Mucosa of stomach (tissue), 1 donor: ENCODE results near the gene PGAM4.
"Not testable (repeated sequence)": the region's sequence is repeated elsewhere in the genome, so short reads cannot be mapped to it uniquely, and the experiment has no call there.

Experiments used
- H3K27me3 ChIP-seq: one replicate; pipeline ENCODE4 v1.7.0; 2013; ENCODE audit warnings: mild to moderate bottlenecking, low read length; ENCODE audit not compliant: control insufficient read depth, insufficient read depth
- H3K36me3 ChIP-seq: one replicate; pipeline ENCODE4 v1.7.0; 2013; ENCODE audit warnings: low read length; ENCODE audit not compliant: control insufficient read depth, insufficient read depth
- H3K4me1 ChIP-seq: one replicate; pipeline ENCODE4 v1.7.0; 2013; ENCODE audit warnings: mild to moderate bottlenecking, low read length; ENCODE audit not compliant: control insufficient read depth, insufficient read depth
- H3K4me3 ChIP-seq: one replicate; pipeline ENCODE4 v1.7.0; 2013; ENCODE audit warnings: low read length
- H3K9ac ChIP-seq: one replicate; pipeline ENCODE4 v1.7.0; 2013; ENCODE audit warnings: mild to moderate bottlenecking, low read length, moderate library complexity
- H3K9me3 ChIP-seq: one replicate; pipeline ENCODE4 v1.7.0; 2013; ENCODE audit warnings: mild to moderate bottlenecking, low read length, moderate library complexity; ENCODE audit not compliant: control insufficient read depth
- donor health status: Pancreatic carcinoma.

PGAM4 gene

DNA sequence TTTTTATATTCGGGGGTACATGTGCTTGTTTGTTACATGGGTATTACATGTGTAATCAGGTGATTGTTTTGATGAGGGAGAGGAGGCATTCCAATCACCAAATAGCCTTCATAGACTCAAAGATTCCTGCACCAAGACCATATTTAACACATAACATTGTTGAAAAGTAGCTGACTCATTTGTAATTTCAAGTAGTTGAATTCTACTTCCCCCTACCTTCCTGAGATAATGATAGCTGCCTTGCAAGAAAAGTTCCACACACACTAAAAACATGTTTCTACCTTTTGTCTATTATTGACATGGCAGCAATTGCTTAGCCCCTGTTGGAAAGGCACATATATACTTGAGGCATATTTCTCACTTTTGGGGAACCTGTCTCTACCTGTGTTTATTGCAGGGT, 16.1 kb downstream of the PGAM4 start:
- no peaks in the 10 kb centered on the region for H3K27me3 ChIP-seq
- no peak overlapping the region for H3K9ac ChIP-seq
- no peaks in the 10 kb centered on the region for H3K9me3 ChIP-seq
- no peaks in the 10 kb centered on the region for H3K36me3 ChIP-seq
- no peak overlapping the region for H3K4me3 ChIP-seq
- no peaks in the 10 kb centered on the region for H3K4me1 ChIP-seq

DNA sequence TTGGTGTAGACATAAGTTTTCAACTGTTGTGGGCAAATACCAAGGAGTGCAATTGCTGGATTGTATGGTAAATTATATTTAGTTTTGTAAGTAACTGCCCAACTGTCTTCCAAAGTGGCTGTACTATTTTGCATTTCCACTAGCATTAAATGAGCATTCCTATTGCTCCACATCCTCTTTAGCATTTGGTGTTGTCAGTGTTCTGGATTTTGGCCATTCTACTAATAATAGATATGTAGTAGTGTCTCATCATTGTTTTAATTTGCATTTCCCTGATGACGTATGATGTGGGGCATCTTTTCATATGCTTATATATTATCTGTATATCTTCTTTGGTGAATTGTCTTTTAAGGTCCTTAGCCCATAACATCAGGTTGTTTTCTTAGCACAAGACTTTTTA, 17.3 kb downstream of the PGAM4 start:
- no peaks in the 10 kb centered on the region for H3K27me3 ChIP-seq
- no peak overlapping the region for H3K4me3 ChIP-seq
- no peak overlapping the region for H3K9ac ChIP-seq
- no peaks in the 10 kb centered on the region for H3K4me1 ChIP-seq
- H3K9me3 ChIP-seq, result no peaks in the 10 kb centered on the region
- H3K36me3 ChIP-seq, result no peaks in the 10 kb centered on the region

DNA sequence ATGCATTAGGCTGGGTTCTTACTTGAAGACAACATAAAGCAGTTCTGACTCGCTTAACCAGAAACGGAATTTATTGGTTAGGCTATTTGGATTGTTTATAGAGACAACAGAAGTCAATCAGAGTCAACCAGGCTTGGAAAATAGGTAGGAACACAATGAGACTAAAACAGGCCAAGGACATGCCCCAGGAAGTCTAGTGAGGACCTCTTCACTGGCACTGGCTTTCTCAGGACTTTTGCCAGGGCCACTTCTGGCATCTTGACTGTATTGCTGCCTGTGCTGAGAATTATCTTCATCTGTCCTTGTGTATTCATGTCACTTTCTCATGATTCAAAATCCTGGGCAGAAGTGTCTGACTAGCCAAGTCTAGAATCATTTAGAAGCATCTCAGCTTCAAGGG, 19.6 kb downstream of the PGAM4 start:
- H3K4me1 ChIP-seq, result no peaks in the 10 kb centered on the region

DNA sequence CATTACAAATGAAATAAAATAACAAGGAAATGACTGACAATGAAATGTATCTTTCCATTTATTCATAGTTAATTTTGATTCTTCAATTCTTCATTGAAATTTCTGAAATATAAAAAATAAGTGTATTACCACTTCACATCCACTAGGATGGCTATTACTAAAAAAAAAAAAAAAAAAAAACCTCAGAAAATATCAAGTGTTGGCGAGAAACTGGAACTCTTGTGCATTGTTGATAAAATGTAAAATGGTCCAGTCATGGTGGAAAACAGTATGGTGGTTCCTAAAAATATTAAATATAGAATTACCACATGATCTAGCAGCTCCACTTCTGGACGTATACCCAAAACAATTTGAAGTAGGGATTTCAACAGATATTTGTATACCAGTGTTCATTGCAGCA, 22.9 kb downstream of the PGAM4 start:
- Histone ChIP-seq H3K4me3 (no peak overlapping the region), H3K9me3 (no peaks in the 10 kb centered on the region), H3K9ac (no peak overlapping the region), H3K27me3 (no peaks in the 10 kb centered on the region), H3K4me1 (no peaks in the 10 kb centered on the region), H3K36me3 (no peaks in the 10 kb centered on the region)

More for the DNA sequence above, 19.6 kb downstream of the PGAM4 start:
- Histone ChIP-seq H3K9ac (no peak overlapping the region), H3K9me3 (no peaks in the 10 kb centered on the region), H3K27me3 (no peaks in the 10 kb centered on the region), H3K4me3 (no peak overlapping the region), H3K36me3 (no peaks in the 10 kb centered on the region)

DNA sequence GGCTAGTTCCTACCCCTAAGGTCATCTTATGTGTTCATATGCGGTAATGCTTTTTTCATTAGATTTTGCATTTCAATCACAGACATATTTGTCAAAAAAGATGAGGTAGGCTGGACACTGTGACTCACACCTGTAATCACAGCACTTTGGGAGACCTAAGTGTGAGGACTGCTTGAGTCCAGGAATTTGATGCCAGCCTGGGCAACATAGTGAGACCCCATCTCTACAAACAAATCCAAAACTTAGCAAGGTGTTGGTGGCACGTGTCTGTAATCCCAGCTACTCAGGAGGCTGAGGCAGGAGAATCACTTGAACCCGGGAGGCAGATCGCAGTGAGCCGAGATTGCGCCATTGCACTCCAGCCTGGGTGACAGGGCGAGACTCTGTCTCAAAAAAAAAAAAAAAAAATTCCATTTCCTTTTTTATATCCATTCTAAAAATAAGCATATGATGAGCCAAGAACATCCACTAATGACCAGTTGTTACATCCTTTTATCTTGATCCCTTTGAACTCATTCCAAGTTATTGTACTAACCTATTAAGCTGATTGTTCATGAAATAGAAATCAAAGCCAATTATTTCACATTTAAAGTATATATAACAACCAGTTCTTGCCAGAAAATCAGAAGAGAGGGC, 23.4 kb downstream of the PGAM4 start:
- no peaks in the 10 kb centered on the region for H3K27me3 ChIP-seq
- H3K4me1 ChIP-seq, result no peaks in the 10 kb centered on the region
- no peak overlapping the region for H3K4me3 ChIP-seq
- no peak overlapping the region for H3K9ac ChIP-seq
- no peaks in the 10 kb centered on the region for H3K36me3 ChIP-seq
- no peaks in the 10 kb centered on the region for H3K9me3 ChIP-seq

DNA sequence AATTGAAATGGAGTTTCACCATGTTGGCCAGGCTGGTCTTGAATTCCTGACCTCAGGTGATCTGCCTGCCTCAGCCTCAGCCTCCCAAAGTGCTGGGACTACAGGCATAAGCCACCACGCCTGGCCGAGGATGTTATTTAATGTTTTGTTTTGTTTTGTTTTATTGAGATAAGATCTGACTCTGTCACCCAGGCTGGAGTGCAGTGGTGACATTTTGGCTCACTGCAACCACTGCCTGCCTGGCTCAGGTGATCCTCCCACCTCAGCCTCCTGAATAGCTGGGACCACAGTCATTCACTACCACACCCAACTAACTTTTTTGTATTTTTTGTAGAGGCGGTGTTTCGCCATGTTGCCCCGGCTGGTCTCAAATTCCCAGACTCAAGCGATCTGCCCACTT, 24.4 kb downstream of the PGAM4 start:
- H3K4me3 ChIP-seq, H3K4me1 ChIP-seq, H3K9ac ChIP-seq, H3K27me3 ChIP-seq, H3K9me3 ChIP-seq, H3K36me3 ChIP-seq: not testable (repeated sequence)

DNA sequence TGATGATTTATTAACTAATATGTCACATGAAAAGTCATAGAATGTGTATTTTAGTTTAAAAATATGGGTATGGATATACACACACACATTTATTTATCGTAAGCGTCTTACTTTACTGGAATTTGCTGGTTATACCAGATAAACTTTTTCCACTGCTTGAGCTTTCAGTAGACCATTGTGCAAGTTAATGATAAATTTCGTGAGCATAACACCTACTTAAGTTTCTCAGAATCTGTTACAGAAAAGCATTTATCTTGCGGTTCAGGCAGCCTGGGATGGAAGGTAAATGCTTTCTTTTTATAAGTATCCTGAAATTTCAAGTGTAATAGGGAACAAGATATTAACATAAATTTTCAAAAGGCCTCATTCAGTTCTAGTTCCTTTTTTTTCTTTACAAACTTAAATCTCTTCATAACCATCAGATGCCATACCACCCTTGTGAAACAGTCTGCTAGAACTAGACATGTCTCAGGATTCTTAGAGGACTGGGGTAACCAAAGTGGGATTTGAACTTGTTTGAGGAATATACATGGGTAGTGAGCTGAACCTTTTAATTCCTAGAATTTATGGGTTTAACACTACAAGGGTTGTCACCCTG, 31.3 kb downstream of the PGAM4 start:
- no peak overlapping the region for H3K4me3 ChIP-seq
- H3K9me3 ChIP-seq, result no peaks in the 10 kb centered on the region
- no peaks in the 10 kb centered on the region for H3K27me3 ChIP-seq
- peaks cover 11% of the 10 kb centered on the region for H3K4me1 ChIP-seq
- no peak overlapping the region for H3K9ac ChIP-seq
- H3K36me3 ChIP-seq, result no peaks in the 10 kb centered on the region

DNA sequence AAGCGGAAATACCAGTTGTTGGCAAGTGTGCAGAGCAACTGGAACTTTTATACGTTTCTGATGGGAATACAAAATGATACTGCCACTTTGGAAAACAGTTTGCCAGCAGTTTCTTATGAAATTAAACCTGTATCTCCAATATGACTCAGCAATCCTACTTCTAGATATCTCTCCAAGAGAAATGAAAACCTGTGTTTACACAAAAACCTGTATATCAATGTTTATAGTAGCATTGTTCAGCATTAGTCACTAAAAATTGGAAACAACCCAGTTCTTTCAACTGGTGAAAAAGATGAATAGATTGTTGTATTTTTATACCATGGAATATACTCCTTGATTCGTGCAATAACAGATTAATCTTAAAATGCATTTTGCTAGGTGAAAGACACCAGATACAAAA, 32.1 kb downstream of the PGAM4 start:
- H3K4me3 ChIP-seq, result no peak overlapping the region
- H3K36me3 ChIP-seq, result no peaks in the 10 kb centered on the region
- H3K9ac ChIP-seq, result no peak overlapping the region
- H3K4me1 ChIP-seq, result peaks cover 11% of the 10 kb centered on the region
- H3K27me3 ChIP-seq, result no peaks in the 10 kb centered on the region
- no peaks in the 10 kb centered on the region for H3K9me3 ChIP-seq

DNA sequence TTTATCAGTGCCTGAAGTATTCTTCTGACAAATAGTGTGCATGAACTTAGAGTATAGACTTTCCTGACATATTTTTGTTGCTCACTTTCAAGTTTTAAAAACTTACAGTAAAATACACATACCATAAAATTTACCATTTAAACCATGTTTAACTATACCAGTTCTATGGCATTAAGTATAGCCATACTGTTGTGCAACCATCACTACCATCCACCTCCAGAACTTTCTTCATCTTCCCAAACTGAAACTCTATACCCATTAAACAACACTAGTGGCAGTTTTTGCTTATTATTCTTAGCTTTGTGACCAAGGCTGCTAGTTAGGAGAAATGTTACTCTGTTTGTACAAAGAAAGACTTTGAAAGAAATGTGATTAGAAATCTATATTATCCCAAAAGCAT, 33.1 kb downstream of the PGAM4 start:
- no peak overlapping the region for H3K4me3 ChIP-seq
- H3K4me1 ChIP-seq, result peaks cover 11% of the 10 kb centered on the region
- no peaks in the 10 kb centered on the region for H3K9me3 ChIP-seq
- H3K27me3 ChIP-seq, result no peaks in the 10 kb centered on the region
- no peak overlapping the region for H3K9ac ChIP-seq
- no peaks in the 10 kb centered on the region for H3K36me3 ChIP-seq

DNA sequence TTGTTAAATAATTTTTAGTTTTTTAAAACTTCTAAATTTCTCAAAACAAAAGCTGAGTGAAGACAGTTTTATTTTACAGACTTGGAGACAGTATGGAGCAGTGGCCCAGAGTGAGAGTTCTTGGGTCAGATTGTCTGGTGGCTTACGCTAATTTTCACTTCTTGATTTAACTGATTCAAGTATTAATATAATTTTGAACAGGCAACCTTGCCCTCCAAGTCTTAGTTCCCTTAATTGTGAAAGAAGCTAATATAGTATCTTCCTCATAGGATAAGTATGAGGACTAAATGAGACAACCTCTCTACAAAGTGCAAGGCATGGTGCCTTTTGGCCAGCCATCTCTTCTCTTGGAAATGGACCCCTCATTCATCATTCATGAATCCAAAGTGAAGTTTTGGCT, 33.6 kb downstream of the PGAM4 start:
- Histone ChIP-seq H3K27me3 (no peaks in the 10 kb centered on the region), H3K4me3 (no peak overlapping the region), H3K36me3 (no peaks in the 10 kb centered on the region), H3K9me3 (no peaks in the 10 kb centered on the region), H3K4me1 (peaks cover 11% of the 10 kb centered on the region), H3K9ac (no peak overlapping the region)

DNA sequence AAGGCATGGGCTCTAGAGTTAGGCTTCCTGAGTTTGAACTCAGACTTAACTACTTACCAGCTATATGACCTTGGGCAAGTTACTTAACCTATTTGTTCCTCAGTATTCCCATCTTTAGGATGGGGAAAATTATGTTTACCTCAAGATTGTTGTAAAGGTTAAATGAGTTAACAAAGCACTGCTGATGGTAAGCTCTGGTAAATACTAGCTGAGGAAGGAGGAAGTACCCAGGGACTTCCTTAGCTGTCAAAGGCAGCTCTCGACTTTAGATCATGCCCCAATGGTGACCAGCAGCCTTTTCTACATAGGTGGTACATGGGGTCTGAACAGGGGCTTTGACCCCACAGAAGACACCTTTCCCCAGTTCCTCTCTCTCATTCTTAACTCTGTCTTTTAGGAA, 38.9 kb downstream of the PGAM4 start:
- no peak overlapping the region for H3K9ac ChIP-seq
- no peak overlapping the region for H3K4me3 ChIP-seq
- no peaks in the 10 kb centered on the region for H3K27me3 ChIP-seq
- H3K36me3 ChIP-seq, result no peaks in the 10 kb centered on the region
- H3K9me3 ChIP-seq, result no peaks in the 10 kb centered on the region
- H3K4me1 ChIP-seq, result peaks cover 1% of the 10 kb centered on the region

DNA sequence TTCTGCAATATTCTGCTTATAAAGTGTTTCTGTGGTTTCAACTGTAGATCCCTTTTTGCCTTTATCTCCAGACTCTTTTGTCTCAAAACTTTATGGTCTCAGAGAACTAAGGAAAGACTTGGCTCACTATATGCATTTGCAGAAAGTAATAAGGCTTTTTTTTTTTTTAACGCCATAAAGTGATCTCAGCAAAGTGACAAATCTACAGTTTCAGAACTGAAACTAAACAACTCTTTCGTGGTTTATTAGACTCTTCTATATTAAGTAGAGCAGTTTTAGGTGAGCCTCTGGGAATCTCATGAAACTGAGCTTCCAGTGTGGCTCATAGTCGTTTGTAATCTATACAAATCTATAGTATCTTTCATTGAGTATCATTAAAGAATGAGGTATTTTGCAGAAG, 43.7 kb downstream of the PGAM4 start:
- Histone ChIP-seq H3K4me3 (no peak overlapping the region), H3K9ac (no peak overlapping the region), H3K4me1 (peaks cover 3% of the 10 kb centered on the region), H3K36me3 (no peaks in the 10 kb centered on the region), H3K9me3 (no peaks in the 10 kb centered on the region), H3K27me3 (no peaks in the 10 kb centered on the region)
